ENCODE results near the gene PPP1R1B.

PPP1R1B gene

GRCh38 chr17:39600288-39600996 lies 26.3 kb upstream of the PPP1R1B start:
- no peak for DNase-seq (ENCODE audit: low read depth)

- no peak for DNase-seq (ENCODE audit: low read depth)
Measured at GRCh38 chr17:39600997-39601597, 25.7 kb upstream of the PPP1R1B start.

GRCh38 chr17:39601758-39602532 lies 24.8 kb upstream of the PPP1R1B start:
- DNase-seq (ENCODE audit: low read depth) = no peak

- DNase-seq (ENCODE audit: low read depth) = no peak
Measured at GRCh38 chr17:39602533-39603303, 24.0 kb upstream of the PPP1R1B start.

GRCh38 chr17:39603304-39604016 lies 23.3 kb upstream of the PPP1R1B start:
- no peak for DNase-seq (ENCODE audit: low read depth)

- DNase-seq (ENCODE audit: low read depth) = no peak
Measured at GRCh38 chr17:39604911-39605491, 21.8 kb upstream of the PPP1R1B start.

- no peak for DNase-seq (ENCODE audit: low read depth)
Measured at GRCh38 chr17:39605492-39606433, 21.0 kb upstream of the PPP1R1B start.

- DNase-seq (ENCODE audit: low read depth) = no peak
Measured at GRCh38 chr17:39606434-39607056, 20.2 kb upstream of the PPP1R1B start.

- DNase-seq (ENCODE audit: low read depth) = no peak
Measured at GRCh38 chr17:39607057-39607850, 19.5 kb upstream of the PPP1R1B start.

- DNase-seq (ENCODE audit: low read depth) = no peak
Measured at GRCh38 chr17:39607851-39608130, 19.0 kb upstream of the PPP1R1B start, which contains the start of gene NEUROD2. TSS of gene NEUROD2 (minus strand) at chr17:39607920. CDS start at chr17:39606599, 1,321 bp downstream.

GRCh38 chr17:39608142-39608981 lies 18.4 kb upstream of the PPP1R1B start:
- DNase-seq (ENCODE audit: low read depth) = no peak

- no peak for DNase-seq (ENCODE audit: low read depth)
Measured at GRCh38 chr17:39609416-39610025, 17.2 kb upstream of the PPP1R1B start.

GRCh38 chr17:39611401-39612112 lies 15.2 kb upstream of the PPP1R1B start:
- no peak for DNase-seq (ENCODE audit: low read depth)

- DNase-seq (ENCODE audit: low read depth) = no peak
Measured at GRCh38 chr17:39612291-39612894, 14.4 kb upstream of the PPP1R1B start.

- no peak for DNase-seq (ENCODE audit: low read depth)
Measured at GRCh38 chr17:39612935-39613464, 13.8 kb upstream of the PPP1R1B start.

GRCh38 chr17:39614545-39615157 lies 12.1 kb upstream of the PPP1R1B start:
- DNase-seq (ENCODE audit: low read depth) = no peak

Measured in activated T-cell treated with anti-CD3 and anti-CD28 coated beads for 1 hour (primary cell).